HuH-7 (cell line): ENCODE measurements around the gene TMTC4.
"Not testable (repeated sequence)": the region's sequence is repeated elsewhere in the genome, so short reads cannot be mapped to it uniquely, and the experiment has no call there.

ENCODE experiments used
- DNase-seq: peaks from one replicate; pipeline ENCODE4 v3.0.0; 2011; ENCODE audit warnings: low spot score

The TMTC4 gene

DNA sequence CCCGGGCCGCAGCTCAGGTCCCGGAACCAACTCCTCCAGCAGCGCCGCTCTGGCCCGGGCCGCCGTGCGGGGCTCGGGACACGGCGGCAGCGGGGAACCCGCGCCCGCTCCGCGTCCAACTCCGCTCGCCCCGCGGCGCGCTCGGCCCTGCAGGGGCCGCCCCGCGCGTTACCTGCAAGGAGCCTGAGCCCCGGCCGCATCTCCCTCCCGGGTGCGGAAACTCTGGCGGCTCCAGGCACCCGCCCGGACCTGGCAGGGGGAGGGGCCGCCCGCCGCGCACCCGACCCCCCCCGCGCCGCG is at the start of gene TMTC4:
Gene TMTC4, minus strand, starts transcription at position 224 of the 300 bp plus-strand sequence. CDS start 4,433 bp downstream, outside the sequence.
- DNase-seq, result no peak

DNA sequence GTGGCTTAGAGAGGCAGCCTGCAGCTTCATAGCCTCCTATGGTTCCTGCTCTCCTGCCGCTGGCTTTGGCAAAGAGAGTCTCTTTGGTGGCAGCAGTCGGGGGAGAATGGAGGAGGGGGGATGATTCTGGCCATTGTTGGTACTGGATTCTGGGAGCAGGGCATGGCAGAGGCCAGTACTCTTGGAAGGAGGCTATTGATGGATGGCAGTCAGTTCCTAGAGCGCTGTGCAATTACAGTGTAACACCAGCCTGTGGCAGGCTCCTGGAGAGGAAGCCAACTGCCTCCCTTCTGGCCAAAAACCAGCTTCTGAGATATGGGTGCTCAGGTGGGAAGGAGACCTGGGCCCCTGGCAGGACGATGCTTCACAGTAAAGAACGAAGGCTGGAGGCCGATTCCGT is 47.9 kb upstream of the TMTC4 start:
- peak; percentile 4 for DNase-seq

DNA sequence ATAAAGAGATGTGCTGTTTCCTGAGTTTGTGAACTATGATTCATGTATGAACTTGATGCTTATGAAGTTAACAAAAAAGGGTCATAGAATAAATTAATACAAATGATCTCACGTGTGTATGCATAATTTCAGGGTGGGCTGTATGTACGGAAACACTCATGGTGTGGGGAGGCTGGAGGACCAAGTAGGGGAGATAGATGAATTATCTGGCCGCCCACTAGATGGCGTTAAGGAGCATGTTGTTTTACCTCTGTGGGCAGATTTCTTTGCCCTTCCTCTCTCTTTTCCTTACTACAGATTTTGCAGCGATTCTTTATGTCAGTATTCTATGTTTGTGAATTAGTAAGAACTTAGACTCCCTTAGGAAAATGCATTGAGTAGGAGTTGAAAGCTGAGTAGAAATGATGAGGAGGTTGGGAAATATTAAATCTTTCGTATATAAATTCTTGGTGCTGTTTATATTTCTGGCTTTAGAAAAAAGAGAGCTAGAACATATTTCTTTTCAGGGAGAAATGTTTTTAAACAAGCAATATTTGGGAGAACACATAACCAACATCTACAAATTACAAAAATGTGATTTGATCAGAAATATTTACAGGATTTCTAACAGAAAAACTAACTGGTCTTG is 47.4 kb upstream of the TMTC4 start:
- peak; percentile 23 for DNase-seq

DNA sequence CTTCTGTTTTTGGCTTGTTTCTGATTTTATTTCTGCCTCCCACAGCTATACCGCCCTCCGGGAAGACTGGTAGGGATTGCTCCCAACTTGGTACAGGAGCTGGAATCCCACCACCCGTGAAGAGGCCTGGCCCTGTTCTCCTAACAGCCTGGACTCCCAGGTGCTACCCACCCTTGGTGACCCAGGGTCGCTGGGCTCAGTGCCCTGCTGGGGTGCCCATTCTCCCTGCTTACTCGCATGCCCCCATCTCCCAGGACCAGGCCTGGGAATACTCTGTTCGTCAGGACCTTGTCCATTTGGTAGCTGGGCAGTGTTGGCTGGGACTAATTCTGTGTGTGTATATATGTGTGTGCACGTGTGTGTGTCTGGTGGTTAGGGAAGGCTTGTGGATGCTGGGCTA is 41.0 kb upstream of the TMTC4 start:
- no peak for DNase-seq

DNA sequence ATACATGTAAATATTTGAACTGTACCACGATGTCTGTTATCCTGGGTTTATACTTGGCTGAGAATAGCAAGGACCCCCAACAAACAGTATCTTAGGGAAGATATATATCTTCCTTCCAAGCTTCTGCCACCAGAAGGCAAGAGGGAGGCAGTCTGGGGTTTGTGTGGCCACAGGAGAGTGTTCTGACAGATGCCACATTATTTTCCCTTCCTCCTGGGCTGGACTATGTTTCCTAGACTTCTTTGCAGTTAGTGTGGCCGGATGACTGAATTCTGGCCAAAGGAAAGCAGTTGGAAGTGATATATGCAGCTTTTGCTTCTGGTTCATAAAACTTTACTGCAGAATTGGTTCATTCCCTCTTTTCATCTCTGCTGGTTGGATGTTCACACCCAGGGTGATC is 39.9 kb upstream of the TMTC4 start:
- no peak for DNase-seq

GRCh38 chr13:100710176-100710575 is 35.6 kb upstream of the TMTC4 start:
- no peak for DNase-seq

DNA sequence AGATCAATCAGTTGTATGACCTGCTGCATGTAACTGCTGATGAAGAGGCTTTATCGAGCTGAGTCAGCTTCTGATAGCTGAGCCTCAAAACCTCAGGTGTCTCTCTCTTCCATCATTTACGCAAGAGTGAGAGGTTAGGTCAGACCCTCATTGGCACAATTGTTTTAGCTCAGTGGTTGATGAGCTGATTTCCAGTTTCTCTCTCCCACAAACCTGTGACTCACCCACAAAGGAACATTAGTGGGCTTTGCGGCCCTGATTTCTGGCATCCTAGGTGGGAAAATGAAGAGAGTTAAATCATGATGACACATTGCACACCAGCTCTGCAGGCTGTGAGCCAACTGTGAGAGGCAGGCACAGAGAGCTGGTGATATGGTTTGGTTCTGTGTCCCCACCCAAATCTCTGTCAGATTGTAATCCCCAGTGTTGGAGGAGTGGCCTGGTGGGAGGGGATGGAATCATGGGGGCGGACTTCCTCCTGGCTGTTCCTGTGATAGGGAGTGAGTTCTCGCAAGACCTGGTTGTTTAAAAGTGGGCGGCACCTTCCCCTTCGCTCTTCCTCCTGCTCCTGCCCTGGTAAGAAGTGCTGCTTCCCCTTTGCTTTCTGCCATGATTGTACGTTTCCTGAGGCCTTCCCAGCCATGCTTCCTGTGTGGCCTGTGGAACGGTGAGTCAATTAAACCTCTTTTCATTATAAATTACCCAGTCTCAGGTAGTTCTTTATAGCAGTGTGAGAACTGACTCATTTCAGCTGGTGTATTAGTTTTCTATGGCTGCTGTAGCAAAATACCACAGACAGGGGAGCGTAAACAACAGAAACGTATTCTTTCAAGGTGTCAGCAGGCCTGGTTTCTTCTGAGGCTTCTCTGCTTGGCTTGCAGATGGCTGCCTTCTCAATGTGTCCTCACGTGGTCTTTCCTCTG is 33.5 kb upstream of the TMTC4 start:
- no peak for DNase-seq

DNA sequence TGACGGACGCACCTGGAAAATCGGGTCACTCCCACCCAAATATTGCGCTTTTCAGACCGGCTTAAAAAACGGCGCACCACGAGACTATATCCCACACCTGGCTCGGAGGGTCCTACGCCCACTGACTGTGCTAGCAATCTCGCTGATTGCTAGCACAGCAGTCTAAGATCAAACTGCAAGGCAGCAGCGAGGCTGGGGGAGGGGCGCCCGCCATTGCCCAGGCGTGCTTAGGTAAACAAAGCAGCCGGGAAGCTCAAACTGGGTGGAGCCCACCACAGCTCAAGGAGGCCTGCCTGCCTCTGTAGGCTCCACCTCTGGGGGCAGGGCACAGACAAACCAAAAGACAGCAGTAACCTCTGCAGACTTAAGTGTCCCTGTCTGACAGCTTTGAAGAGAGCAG is 23.7 kb upstream of the TMTC4 start:
- DNase-seq, result not testable (repeated sequence)

DNA sequence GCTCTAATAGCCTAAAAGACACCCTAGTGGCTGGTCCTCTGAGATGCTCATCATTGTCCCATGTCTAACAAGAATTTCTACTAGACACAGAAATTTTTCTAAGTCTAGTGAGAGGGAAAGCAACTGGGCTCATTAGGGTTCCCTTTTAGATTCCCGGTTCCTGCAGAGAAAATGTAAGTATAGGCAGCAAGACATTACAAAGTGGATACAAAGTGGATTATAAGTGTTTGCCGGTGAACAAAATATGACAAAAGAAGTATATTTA is 20.8 kb upstream of the TMTC4 start:
- no peak for DNase-seq

GRCh38 chr13:100694722-100695508 is 20.3 kb upstream of the TMTC4 start:
- DNase-seq, result peak; percentile 50

DNA sequence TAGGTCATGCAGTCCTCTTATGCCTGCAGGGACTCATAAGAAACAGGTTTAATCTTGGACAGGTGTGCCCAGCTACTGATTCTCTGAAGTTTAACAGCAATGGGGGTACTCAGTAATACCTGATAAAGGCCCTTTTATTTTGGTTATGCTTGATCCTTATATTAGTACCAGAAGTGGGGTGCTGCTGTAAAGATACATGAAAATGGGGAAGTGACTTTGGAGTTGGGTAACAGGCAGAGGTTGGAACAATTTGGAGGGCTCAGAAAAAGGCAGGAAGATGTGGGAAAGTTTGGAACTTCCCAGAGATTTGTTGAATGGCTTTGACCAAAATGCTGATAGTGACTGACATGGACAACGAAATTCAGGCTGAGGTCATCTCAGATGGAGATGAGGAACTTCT is 14.6 kb upstream of the TMTC4 start:
- DNase-seq, result no peak

GRCh38 chr13:100680131-100680530 is 5.5 kb upstream of the TMTC4 start:
- no peak for DNase-seq

DNA sequence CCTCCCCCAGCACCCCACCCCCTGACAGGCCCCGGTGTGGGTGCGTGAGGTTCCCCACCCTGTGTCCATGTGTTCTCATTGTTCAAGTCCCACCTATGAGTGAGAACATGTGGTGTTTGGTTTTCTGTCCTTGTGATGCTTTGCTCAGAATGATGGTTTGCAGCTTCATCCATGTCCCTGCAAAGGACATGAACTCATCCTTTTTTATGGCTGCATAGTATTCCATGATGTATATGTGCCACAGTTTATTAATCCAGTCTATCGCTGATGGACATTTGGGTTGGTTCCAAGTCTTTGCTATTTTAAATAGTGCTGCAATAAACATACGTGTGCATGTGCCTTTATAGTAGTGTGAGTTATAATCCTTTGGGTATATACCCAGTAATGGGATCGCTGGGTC is 2.5 kb upstream of the TMTC4 start:
- DNase-seq, result not testable (repeated sequence)

DNA sequence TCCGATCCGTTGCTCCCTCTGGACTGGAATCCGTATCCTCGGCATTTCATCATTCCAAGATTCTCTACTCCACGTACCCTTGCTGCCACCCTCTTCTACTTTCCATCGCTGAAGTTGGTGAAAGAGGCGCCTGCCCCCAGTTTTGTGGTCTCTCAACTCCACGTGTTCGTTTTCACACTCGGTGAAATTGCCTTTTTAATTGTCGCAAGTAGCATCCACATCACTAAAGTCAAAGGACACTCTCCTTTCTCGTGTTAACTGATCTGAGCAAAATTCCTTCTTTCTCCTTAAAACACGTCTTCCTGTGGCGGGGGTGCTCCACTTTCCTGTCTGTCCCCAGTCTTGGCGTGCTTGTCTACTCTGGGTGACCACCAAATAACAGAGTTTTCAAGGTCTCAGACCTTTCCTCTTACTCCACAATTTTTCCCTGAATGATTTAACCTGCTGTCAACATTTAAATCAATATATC is 1.1 kb upstream of the TMTC4 start:
- no peak for DNase-seq

GRCh38 chr13:100674872-100675660 is 471 bp upstream of the TMTC4 start:
- peak; percentile 93 for DNase-seq

DNA sequence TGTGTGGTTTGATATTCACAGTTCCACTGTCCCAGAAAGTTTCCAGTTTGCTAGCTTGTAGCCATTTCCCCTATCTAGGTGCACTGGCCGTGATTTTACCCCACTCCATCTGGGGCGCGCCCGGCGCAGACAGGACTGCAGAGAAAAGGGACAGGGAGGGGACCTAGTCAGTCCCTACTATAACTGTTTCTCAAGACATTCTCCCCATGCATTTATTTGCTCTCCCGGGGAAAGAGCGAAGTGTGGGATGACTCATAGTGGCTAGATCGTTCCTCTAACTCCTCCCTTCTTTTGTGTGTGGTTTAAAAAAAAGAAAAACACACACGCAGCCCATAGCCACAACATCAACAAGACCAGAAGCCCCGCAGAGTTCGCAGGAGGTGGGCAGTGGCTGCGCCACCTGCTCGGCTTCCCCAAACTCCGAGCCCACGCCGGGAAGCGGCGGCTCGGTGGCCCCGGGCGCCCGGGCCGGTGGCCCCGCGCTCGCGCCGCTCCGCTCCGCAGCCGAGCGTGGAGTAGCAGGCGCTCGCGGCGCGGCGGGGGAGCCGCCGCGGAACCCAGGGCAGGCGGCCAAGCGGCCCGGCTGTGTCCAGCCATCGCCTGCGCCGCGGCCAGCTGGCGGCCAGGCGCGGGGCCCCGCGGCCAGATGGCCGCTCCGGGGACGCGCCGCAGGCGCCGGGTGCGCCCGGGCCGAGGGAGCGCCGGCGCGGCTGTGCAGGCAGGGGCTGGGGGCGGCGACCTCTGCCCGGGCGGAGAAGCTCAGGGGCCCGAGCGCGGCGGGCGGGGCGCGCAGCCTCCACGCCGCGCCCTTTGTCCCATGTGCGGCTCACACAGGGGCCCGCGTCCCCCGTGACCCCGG is 653 bp downstream of the TMTC4 start:
- DNase-seq, result no peak

DNA sequence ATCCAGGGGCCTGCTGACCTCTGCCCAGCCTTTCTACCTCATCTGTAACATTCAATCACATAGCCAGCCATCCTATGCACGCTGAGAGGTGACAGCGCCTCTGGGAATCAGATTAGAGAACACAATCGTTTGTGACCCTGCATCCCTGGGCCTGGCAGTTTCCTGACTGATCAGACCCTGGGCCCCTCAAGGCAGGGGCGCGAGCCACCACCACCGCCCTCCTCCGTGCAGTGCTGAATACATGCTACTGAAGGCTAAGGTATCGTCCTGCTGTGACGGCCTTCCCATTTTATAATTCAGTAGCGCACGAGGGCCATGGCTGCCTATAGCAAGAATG is 1.3 kb downstream of the TMTC4 start:
- no peak for DNase-seq

DNA sequence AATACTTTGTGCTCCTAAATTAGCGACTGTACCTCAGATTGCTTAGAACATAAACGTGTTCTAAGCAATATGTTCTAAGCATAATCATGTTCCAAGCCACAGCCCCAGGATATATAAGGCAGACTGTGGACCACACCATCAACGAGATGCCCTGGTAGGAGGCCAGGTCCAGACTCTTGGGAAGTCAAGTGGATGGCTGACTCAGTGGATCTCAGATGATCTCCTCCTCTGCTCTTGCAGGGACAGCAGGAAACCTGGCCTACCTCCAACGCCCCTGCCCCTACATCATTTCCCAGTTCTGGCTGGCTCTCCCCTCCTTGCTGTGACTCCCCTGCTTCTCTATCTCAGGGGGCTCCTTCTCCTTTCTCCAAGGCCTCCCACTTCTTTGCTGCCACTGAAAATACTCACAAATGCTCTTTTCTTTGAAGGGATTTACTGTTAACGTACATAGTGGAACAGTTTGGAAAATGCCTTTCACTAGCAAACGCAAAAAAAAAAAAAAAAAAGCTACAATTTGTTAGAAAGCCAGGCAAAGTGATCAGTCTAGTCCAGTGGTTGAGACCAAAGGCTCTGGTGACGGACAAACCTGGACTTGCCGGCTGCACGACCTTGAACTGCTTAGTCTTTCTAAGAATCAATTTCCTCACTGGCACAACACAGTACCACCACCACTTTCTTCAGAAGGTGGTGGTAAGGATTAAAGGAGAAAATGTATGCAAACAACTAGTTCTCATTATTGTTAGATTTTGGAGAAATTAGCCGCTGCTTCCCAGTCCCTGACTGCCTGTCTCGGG is 3.0 kb downstream of the TMTC4 start:
- no peak for DNase-seq

- DNase-seq, result no peak
Measured at GRCh38 chr13:100668408-100668807, 6.2 kb downstream of the TMTC4 start.

GRCh38 chr13:100667894-100668293 is 6.7 kb downstream of the TMTC4 start:
- DNase-seq, result no peak

GRCh38 chr13:100666124-100666523 is 8.5 kb downstream of the TMTC4 start:
- no peak for DNase-seq
